GM23248 (cell line): ENCODE data around the gene PKD1L1. TPM values are rescaled to one million over a fixed set of nuclear protein-coding genes. Genes with fewer than 3 reads are reported as not detected.

ENCODE experiments used
- DNase-seq: peaks from one replicate; pipeline ENCODE4 v3.0.0-alpha.2; 2015
- H2AFZ ChIP-seq: fragments of 200-600 bp; sonication (generic); 2 replicates; pipeline ENCODE4 v1.6.1; 2016; ENCODE audit warnings: antibody characterized with exemption
- H3F3A ChIP-seq: fragments of 200-600 bp; sonication (generic); 2 replicates; pipeline ENCODE4 v1.6.1; 2016; ENCODE audit warnings: mild to moderate bottlenecking, antibody characterized with exemption, mixed run types; ENCODE audit not compliant: insufficient read depth
- H3K27ac ChIP-seq: fragments of 200-600 bp; sonication (generic); 2 replicates; pipeline ENCODE4 v1.5.1; 2016; ENCODE audit warnings: mild to moderate bottlenecking
- H3K27me3 ChIP-seq: fragments of 200-600 bp; sonication (generic); replicated peaks from 2 replicates; pipeline ENCODE4 v1.6.1; 2016; ENCODE audit warnings: mild to moderate bottlenecking; ENCODE audit not compliant: insufficient read depth
- H3K36me3 ChIP-seq: fragments of 200-600 bp; sonication (generic); 2 replicates; pipeline ENCODE4 v1.6.1; 2016; ENCODE audit warnings: low read depth, mild to moderate bottlenecking
- H3K4me1 ChIP-seq: fragments of 200-600 bp; sonication (generic); 2 replicates; pipeline ENCODE4 v1.6.1; 2016; ENCODE audit warnings: mild to moderate bottlenecking; ENCODE audit not compliant: insufficient read depth
- H3K4me2 ChIP-seq: fragments of 200-600 bp; sonication (generic); one replicate; pipeline ENCODE4 v1.6.1; 2016; ENCODE audit warnings: mild to moderate bottlenecking; ENCODE audit not compliant: unreplicated experiment
- H3K4me3 ChIP-seq: fragments of 200-600 bp; sonication (generic); 2 replicates; pipeline ENCODE4 v1.5.1; 2016; ENCODE audit warnings: mild to moderate bottlenecking
- H3K79me2 ChIP-seq: fragments of 200-600 bp; sonication (generic); 2 replicates; pipeline ENCODE4 v1.6.1; 2016; ENCODE audit warnings: mild to moderate bottlenecking; ENCODE audit not compliant: insufficient read depth
- H3K9ac ChIP-seq: fragments of 200-600 bp; sonication (generic); 2 replicates; pipeline ENCODE4 v1.6.1; 2016; ENCODE audit warnings: mild to moderate bottlenecking
- H3K9me2 ChIP-seq: fragments of 200-600 bp; sonication (generic); 2 replicates; pipeline ENCODE4 v1.6.1; 2016; ENCODE audit warnings: mixed run types, mild to moderate bottlenecking, moderate library complexity; ENCODE audit not compliant: insufficient read depth
- H3K9me3 ChIP-seq: fragments of 200-600 bp; sonication (generic); one replicate; pipeline ENCODE4 v1.6.1; 2017; ENCODE audit warnings: low read depth
- H4K20me1 ChIP-seq: fragments of 200-600 bp; sonication (generic); 2 replicates; pipeline ENCODE4 v1.6.0; 2016; ENCODE audit not compliant: insufficient read depth
- EZH2 ChIP-seq: fragments of 200-600 bp; sonication (generic); IDR thresholded peaks from 2 replicates; pipeline ENCODE4 v1.6.1; 2018; ENCODE audit warnings: antibody characterized with exemption, mild to moderate bottlenecking; ENCODE audit not compliant: insufficient read depth, poor library complexity, severe bottlenecking
- EZH2phosphoT487 ChIP-seq: fragments of 200-600 bp; sonication (generic); IDR thresholded peaks from 2 replicates; pipeline ENCODE4 v1.6.1; 2018; ENCODE audit warnings: antibody characterized with exemption, moderate library complexity, mild to moderate bottlenecking, low read depth; ENCODE audit not compliant: insufficient read depth
- WGBS, 2 experiments: methylation state at CpG; one replicate each; pipeline ENCODE4 v1.1.6; 2015 to 2017; ENCODE audit warnings: low lambda C conversion rate in 2 of 2, low coverage in 1 of 2; ENCODE audit errors: missing lambda C conversion rate in 2 of 2; 5-methylcytosine and 5-hydroxymethylcytosine counted together
- in situ Hi-C: fragments of 300-500 bp; cut with MboI; formaldehyde crosslinking; loops from 2 replicates; pipeline ENCODE4 v1.15.0; 2020
- polyA plus RNA-seq: library from polyadenylated mRNA; unstranded; fragments of >200 nt; fragmentation: Nextera tagmentation; extraction: Ambion mirVana; gene quantifications from 2 replicates; pipeline ENCODE4 v1.2.1, GENCODE V29; 2016
- total RNA-seq: library from RNA; depleted of rRNA; stranded (reverse); fragments of >200 nt; shearing (Covaris generic); gene quantifications from 2 replicates; pipeline ENCODE4 v1.2.3, GENCODE V29; 2014

PKD1L1 gene
- total and polyA plus RNA-seq, 2 experiments from 2014 or later: 0.06 to 0.11 TPM

- DNase-seq: no peak
- Histone ChIP-seq H4K20me1 (no peaks in the 10 kb centered on the region), H3K27ac (no peak overlapping the region), H3K4me1 (peaks cover 13% of the 10 kb centered on the region), H3K9ac (no peak overlapping the region), H3K36me3 (no peaks in the 10 kb centered on the region), H3K4me3 (no peak overlapping the region), H3K9me2 (no peaks in the 10 kb centered on the region), H3K4me2 (no peak overlapping the region), H3F3A (peaks cover 15% of the 10 kb centered on the region), H3K9me3 (no peaks in the 10 kb centered on the region), H3K27me3 (no peaks in the 10 kb centered on the region), H2AFZ (no peak overlapping the region), H3K79me2 (no peaks in the 10 kb centered on the region)
- in situ Hi-C loops: no loop called here
- WGBS, 2 experiments: 85 to 87% methylated on average over 11 of the region's 11 CpGs
- TF ChIP-seq EZH2: no peak
- no peak for TF ChIP-seq EZH2phosphoT487
Measured at GRCh38 chr7:47950714-47951113, 2.4 kb upstream of the PKD1L1 start.

GRCh38 chr7:47949703-47950102, 1.4 kb upstream of the PKD1L1 start:
- no peaks in the 10 kb centered on the region for H4K20me1 ChIP-seq
- no peaks in the 10 kb centered on the region for H3K79me2 ChIP-seq
- DNase-seq: no peak
- H3K9me2 ChIP-seq: no peaks in the 10 kb centered on the region
- 85 to 86% methylated on average over 4 of the region's 4 CpGs for WGBS, 2 experiments
- peaks cover 11% of the 10 kb centered on the region; the same call in 1 of the 2 replicates for H3F3A ChIP-seq
- H3K9ac ChIP-seq: no peak overlapping the region
- no peaks in the 10 kb centered on the region for H3K9me3 ChIP-seq
- no peaks in the 10 kb centered on the region for H3K36me3 ChIP-seq
- no peaks in the 10 kb centered on the region for H3K27me3 ChIP-seq
- H3K27ac ChIP-seq: no peak overlapping the region
- TF ChIP-seq EZH2: no peak
- no peak for TF ChIP-seq EZH2phosphoT487
- H2AFZ ChIP-seq: no peak overlapping the region
- H3K4me1 ChIP-seq: peaks cover 6% of the 10 kb centered on the region; the same call in 1 of the 2 replicates
- no peak overlapping the region for H3K4me2 ChIP-seq
- H3K4me3 ChIP-seq: no peak overlapping the region
- in situ Hi-C loops: no loop called here

GRCh38 chr7:47947355-47947749, 914 bp downstream of the PKD1L1 start:
- no peaks in the 10 kb centered on the region for H3K36me3 ChIP-seq
- H3K9ac ChIP-seq: no peak overlapping the region
- H3K9me3 ChIP-seq: no peaks in the 10 kb centered on the region
- TF ChIP-seq EZH2: no peak
- no peak for TF ChIP-seq EZH2phosphoT487
- H3F3A ChIP-seq: peaks cover 6% of the 10 kb centered on the region; the same call in 1 of the 2 replicates
- H3K4me2 ChIP-seq: no peak overlapping the region
- no peaks in the 10 kb centered on the region for H4K20me1 ChIP-seq
- no peaks in the 10 kb centered on the region for H3K27me3 ChIP-seq
- DNase-seq: no peak
- H2AFZ ChIP-seq: no peak overlapping the region
- H3K9me2 ChIP-seq: no peaks in the 10 kb centered on the region
- peaks cover 12% of the 10 kb centered on the region for H3K4me1 ChIP-seq
- 91 to 93% methylated on average over 7 of the region's 7 CpGs for WGBS, 2 experiments
- H3K27ac ChIP-seq: no peak overlapping the region
- in situ Hi-C loops: no loop called here
- H3K4me3 ChIP-seq: no peak overlapping the region
- H3K79me2 ChIP-seq: no peaks in the 10 kb centered on the region

- WGBS, 2 experiments: 94 to 96% methylated on average over 7 of the region's 7 CpGs
- no peaks in the 10 kb centered on the region for H3K9me2 ChIP-seq
- H3K36me3 ChIP-seq: no peaks in the 10 kb centered on the region
- in situ Hi-C loops: no loop called here
- H2AFZ ChIP-seq: no peak overlapping the region
- H3K9me3 ChIP-seq: no peaks in the 10 kb centered on the region
- no peak overlapping the region for H3K4me3 ChIP-seq
- H3K4me2 ChIP-seq: no peak overlapping the region
- H3K4me1 ChIP-seq: peaks cover 18% of the 10 kb centered on the region
- H3K79me2 ChIP-seq: no peaks in the 10 kb centered on the region
- TF ChIP-seq EZH2phosphoT487 (no peak), EZH2 (no peak)
- no peaks in the 10 kb centered on the region for H3K27me3 ChIP-seq
- no peaks in the 10 kb centered on the region for H4K20me1 ChIP-seq
- no peak overlapping the region for H3K9ac ChIP-seq
- H3F3A ChIP-seq: peaks cover 9% of the 10 kb centered on the region
- no peak overlapping the region for H3K27ac ChIP-seq
- DNase-seq: no peak
Measured at GRCh38 chr7:47946581-47947354, 1.5 kb downstream of the PKD1L1 start.
